Measurements from ENCODE around the gene SCLY.
"Not testable (repeated sequence)": the region's sequence is repeated elsewhere in the genome, so short reads cannot be mapped to it uniquely, and the experiment has no call there.

Gene SCLY

GRCh38 chr2:238108423-238109183, 47.8 kb downstream of the SCLY start:
- DNase-seq (ENCODE audit: low read depth in 2 of 2), result no peak

DNA sequence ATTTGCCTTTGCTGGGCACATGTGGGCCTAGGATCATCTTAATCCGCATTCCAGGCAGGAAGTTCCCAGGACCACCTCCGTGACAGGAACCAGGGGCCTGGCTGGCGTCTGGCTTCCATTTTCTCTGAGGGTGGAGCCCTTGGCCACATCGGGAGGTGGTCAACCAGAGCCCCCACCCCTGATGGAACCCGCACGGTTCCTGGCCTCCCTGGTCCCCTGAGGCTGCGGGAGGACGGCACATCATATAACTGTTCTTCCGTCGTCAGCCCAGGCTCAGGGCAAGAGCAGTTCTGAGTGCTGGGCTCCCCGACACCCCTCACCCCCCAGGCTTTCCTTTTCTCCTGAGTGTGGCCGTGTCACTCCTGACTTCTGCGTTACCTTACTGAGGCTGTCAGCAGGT, 52.8 kb downstream of the SCLY start:
- DNase-seq (ENCODE audit: low read depth in 2 of 2), result no peak

DNA sequence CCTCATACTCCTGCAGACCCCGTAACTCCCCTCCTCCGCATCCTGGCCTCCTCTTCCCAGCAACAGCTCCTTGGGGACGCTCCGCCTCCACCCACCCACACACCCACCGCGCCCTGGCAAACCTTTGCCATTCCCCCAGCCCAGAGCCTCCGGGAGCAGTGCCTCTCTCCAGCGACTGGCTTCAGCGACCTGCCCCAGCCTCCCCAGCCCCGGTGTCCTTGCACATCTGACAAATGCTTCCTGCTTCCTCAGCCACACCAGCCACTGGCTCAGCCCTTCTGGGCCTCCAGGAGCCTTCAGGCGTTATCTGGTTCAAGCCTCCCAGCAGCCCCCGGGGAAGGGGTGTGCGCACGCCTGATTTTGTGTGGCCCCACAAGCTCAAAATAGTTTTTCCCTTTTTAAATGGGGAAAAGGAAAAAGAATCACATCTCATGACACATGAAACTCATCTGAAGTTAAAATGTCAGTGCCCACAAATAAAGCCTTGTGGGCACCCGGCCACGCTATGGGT, 53.6 kb downstream of the SCLY start:
- DNase-seq (ENCODE audit: low read depth in 2 of 2), result no peak

- no peak for DNase-seq (ENCODE audit: low read depth in 2 of 2)
These were observed 54.3 kb downstream of the SCLY start for GRCh38 chr2:238114851-238115660.

GRCh38 chr2:238115709-238116108, 54.9 kb downstream of the SCLY start:
- not testable (repeated sequence) for DNase-seq (ENCODE audit: low read depth in 2 of 2)

GRCh38 chr2:238116298-238117198, 55.7 kb downstream of the SCLY start:
- DNase-seq (ENCODE audit: low read depth in 2 of 2), result no peak

DNA sequence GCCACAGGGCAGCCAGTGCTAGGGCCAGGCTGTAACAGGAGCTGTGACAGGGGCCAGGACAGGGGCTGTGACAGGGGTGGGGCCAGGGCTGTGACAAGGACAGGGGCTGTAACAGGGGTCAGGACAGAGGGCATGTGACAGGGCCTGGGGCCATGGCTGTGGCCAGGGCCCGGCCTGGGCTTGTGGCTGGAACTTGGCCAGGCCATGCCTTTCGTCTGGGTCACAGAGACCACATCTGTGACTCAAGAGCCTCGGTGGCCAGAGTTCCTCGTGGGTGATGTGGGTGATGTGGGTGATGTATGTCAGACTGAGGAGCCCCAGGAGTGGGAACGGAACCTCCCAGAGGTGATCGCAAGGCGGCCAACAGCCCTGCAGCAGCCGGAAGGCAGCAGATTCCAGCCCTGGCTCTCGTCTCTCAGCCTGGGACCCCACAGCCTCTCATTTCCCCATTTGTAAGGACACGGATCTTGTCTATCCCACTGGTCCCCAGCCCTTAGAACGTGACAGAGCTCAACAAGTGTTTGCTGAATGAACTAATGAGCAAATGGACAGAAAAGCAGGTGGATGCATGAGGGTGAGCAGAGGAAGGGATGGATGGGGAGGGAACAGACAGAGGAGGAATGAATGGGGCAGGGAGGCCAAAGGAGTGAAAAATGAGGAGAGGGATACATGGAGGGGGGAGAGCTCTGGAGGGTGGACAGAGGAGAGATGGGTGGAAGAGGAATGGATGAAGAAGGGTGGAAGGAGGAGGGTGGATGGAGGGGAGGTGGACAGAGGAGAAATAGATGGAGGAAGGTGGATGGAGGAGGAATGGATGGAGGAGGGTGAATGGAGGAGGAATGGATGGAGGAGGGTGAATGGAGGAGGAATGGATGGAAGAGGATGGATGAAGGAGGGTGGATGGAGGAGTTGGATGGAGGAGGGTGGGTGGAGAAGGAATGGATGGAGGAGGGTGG, 56.7 kb downstream of the SCLY start:
- no peak for DNase-seq (ENCODE audit: low read depth in 2 of 2)

- DNase-seq (ENCODE audit: low read depth in 2 of 2), result no peak
These were observed 59.1 kb downstream of the SCLY start for GRCh38 chr2:238119756-238120462.

- DNase-seq (ENCODE audit: low read depth in 2 of 2), result no peak
These were observed 59.9 kb downstream of the SCLY start for GRCh38 chr2:238120463-238121298.

DNA sequence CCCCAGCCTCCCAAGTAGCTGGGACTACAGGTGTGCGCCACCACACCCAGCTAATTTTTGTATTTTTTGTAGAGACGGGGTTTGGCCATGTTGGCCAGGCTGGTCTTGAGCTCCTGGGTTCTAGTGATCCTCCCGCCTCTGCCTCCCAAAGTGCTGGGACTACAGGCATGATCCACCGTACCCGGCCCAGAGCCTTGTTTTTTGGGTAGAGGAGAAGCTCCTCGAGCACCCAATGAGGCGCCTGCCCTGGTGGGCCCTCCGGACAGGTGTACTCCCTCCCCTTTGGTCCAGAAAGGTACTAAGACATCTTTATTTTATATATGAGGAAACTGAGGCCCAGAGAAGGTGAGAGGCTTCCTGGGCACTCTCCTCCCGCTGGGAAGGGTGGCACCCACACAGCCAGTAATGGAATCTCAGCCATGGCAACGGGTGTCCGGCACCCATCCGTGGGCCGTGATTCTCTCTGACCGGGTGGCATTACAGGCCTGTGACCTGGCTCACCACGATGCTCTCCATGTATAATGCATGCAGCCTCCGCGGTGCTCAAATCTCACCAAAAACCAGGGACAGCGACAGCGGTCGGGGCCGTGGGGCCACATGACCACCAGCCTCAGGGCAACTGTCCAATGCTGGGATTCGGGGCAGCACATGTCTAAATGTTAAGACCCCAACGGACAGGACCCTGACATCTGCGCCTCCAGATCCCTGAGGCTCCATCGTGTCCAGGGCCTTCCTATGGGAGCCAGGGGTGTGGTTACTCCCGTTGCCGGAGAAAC, 60.9 kb downstream of the SCLY start:
- DNase-seq (ENCODE audit: low read depth in 2 of 2), result no peak

GRCh38 chr2:238122287-238123217, 61.8 kb downstream of the SCLY start:
- DNase-seq (ENCODE audit: low read depth in 2 of 2), result no peak

DNA sequence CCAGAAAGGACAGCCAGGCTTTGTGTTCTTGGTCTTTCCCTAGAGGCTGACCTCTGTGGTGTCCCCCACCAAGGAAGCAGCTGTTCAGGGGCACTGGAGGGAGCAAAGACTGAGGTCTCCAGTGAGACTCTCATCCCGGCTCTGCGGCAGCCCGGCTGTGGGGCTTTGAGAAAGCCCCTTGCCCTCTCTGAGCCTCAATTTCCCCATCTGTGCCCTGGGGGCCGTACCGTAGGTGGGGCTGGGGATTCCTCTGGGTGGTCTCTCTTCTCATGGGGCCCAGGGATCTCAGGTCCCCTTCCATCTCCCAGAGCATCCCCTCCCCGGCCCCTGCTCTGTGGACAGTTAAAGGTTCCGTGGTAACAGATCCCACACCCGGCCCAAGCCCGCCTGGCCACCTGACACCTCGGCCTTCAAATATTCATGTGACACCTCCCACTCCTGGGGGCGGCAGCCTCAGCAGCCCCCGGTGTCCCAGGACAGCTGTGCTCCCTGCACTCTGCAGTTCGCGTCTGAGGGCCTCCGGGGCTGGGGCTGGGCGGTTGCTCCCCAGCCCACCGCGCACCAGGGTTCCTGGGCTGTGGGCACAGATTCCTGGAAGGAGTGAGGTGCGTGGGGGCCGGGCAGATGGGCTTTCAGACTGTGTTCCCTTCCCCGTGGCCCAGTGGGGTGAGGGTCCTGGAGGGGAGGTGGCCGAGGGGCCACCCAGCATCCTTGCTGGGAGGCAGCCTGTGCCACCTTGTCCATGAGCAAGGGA, 62.6 kb downstream of the SCLY start:
- DNase-seq (ENCODE audit: low read depth in 2 of 2), result no peak

DNA sequence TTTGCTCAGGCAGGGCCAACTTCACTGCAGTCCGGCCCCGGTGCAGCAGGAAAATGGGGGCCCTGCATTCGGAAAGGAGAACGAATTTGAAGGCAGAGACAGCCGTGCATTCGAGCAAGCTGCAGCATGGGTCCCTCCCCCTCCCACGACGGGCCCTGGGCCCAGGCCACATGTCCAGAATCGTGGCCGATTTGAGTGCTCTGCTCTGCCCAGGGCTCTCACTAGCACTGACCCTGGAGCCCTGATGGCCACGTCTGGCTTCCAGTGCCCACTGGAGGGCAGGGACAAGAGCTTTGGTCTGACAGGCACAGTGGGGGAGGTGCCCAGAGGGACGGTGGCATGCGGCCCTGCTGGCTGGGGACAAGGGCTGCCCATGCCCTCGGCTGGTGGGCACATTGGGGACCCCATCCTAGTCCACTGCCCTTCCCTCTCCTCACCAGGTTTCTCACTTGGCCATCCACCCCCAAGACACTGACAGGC, 63.2 kb downstream of the SCLY start:
- DNase-seq (ENCODE audit: low read depth in 2 of 2), result no peak

DNA sequence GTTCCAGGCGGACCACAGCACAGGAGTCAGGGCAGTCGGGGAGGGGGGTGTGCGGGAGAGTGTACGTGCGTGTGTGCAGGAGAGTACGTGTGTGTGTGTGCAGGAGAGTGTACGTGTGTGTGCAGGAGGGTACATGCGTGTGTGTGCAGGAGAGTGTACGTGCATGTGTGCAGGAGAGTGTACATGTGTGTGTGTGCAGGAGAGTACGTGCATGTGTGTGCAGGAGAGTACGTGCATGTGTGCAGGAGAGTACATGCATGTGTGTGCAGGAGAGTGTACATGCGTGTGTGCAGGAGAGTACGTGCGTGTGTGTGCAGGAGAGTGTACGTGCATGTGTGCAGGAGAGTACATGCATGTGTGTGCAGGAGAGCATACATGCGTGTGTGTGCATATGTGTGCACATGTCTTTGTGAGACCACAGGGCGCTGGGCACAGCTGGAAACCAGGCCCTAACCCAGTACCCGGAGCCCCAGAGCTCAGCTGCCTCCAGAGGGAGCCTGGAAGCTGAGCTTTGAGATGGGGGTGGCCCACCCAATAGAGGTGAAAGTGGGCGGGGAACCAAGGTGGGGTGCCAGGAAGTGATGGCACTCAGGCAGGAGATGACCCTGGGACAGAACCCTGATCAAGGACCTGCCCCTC, 63.8 kb downstream of the SCLY start:
- DNase-seq (ENCODE audit: low read depth in 2 of 2), result no peak

DNA sequence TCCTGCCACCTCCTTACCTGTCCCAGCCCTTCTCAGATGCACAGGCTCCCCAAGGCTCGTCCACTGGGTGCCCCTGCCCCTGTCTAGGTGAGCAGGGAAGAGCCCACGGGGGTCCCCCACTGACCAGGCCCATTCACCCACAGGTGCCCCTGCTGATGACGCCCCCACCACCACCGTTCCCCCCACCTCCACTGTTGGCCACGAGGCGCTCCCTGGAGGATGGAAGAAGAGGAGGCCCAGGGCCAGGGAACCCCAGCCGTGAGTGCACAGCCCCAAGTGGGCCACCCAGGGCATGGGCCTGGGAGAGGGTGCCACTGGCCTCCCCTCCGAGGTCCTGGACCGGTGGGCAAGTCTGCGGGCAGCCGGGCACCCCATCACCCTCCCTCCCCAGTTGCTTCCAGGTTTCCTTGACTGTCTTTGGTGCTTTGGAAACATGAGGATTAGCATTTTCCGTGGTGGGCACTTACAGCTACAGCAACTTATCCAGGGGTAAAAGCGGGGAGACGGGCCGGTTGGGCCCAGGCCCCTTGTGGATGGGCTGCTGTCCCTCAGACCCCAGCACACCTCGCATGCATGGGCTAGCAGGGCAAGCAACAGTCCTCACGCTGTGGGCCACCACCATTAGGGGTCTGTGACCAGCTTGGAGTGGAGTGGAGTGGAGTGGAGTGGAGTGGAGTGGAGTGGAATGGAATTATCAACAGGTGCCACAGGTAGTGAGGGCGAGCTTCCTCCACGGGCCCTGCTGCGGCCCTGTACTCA, 64.5 kb downstream of the SCLY start:
- no peak for DNase-seq (ENCODE audit: low read depth in 2 of 2)
